ENCODE results near the gene UQCC2.

Gene UQCC2

DNA sequence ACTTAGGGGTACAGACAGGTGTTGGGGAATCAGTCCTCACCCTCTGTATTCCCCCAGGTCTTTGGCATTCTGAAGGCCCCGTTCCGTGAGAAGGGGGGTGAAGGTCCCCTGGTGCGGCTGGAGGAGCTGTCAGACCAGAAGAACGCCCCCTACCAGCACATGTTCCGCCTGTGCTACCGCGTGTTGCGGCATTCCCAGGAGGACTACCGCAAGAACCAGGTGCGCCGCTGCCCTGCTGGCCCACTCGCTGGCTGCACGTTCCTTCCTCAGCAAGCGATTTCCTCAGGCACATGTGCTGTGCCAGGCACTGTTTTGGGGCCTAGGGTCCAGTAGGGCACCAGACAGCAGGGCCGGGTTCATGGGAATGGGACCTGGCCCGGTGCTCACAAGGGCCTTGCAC, 44.4 kb downstream of the UQCC2 start:
- no peak overlapping the region for H3K4me3 ChIP-seq
- H3K27ac ChIP-seq: no peak overlapping the region

DNA sequence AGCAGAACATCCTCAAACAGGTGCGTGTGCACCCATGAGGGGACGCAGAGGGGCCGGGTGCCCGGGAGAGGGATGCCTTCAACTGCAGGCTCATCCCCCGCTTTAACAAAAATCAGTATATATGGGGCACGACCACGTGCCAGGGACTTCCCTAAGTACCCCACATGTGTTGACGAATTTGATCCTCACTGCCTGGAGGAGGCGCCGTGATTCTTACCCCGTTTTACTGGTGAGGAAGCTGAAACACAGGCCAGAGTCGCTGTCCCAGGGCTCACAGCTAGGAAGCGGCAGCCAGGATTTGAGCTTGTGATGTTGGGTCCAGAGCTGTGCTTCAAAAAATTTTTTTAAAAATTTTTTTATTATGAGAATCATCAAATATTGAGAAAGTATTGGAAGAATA, 45.5 kb downstream of the UQCC2 start:
- no peak overlapping the region for H3K4me3 ChIP-seq
- H3K27ac ChIP-seq: no peak overlapping the region

DNA sequence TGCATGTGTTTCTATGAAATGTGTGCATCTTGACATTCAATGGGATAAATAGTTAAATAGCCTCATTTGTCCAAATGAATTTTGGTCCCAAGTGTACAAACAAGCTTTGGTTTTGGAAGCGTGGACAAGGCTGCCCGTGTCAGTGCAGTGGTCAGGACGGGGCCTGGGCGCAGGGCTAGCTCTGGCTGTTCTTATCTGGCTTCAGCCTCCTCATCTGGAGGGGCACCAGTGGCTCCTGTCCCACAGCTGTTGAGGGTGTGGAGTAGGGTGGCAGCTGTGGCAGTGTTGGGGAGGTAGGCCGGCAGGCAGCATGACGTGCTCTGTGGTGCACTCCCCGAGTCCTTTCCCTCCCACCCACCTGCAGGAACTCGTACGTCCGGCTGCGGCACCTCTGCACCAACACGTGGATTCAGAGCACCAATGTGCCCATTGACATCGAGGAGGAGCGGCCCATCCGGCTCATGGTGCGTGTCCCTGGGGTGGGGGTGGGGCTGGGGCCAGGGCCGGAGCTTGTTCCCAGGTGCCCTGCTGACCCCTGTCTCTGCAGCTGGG, 46.9 kb downstream of the UQCC2 start:
- Histone ChIP-seq H3K4me3 (no peak overlapping the region), H3K27ac (no peak overlapping the region)

DNA sequence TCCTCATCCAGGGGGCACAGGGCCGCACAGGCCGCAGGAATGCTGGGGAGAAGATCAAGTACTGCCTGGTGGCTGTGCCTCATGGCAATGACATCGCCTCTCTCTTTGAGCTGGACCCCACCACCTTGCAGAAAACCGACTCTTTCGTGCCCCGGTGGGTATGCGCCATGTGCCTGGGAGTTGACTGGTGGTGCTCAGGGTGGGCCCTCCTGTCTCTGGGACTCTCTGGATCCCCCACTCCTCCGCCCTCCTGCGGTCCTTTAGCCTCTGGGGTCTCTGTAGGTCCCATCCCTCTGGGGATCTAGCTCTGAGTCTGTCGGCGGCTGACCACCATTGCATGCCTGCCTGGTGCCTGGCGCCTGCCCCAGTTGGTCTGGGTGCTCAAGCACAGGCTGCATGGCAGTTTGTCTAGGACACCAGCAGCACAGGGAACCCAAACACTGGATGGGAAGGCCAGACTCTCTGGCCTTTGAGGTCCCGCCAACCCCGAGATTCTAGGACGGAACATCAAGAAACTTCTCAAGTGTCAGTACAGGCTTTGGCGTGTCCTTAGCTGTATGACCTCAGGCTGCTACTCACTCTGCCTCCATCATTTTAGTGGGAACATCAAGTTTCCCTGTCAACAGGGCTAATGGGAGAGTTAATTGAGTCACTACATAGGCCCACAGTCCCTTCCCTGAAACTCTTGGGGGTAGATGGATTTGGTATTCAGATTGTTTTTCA, 47.6 kb downstream of the UQCC2 start:
- no peak overlapping the region for H3K27ac ChIP-seq
- no peak overlapping the region for H3K4me3 ChIP-seq

DNA sequence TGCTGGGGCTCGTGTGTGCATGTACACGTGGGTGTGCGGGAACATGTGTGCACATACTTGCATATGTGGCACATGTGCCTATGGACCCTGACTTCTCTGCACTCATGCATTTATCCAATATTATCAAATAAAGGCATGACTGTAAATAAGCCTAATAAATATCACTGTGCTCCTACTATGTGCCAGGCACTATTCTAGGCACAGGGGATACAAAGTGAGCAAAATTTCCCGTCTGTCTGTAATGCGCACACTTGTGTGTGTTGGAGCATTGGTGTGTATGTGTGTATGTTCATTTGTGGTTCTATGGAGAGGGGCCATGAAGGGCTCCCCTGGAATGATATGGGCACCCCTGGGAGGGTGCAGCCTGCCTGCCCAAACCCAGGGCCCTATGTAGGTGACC, 48.5 kb downstream of the UQCC2 start:
- Histone ChIP-seq H3K27ac (no peak overlapping the region), H3K4me3 (no peak overlapping the region)

DNA sequence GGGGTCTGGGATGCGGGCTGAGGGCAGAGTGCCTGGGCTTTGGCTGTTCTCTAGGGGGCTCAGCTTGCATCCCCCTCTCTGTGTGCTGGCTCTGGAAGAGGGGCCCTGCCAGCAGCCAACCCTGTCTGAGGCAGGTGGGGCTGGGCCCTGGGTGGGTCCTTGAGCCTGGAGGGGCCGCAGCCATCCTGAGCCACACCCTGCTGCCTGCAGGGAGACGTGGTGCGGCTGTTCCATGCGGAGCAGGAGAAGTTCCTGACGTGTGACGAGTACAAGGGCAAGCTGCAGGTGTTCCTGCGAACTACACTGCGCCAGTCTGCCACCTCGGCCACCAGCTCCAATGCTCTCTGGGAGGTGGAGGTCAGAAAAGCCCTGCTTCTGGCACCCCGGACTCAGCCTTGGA, 49.2 kb downstream of the UQCC2 start:
- Histone ChIP-seq H3K27ac (no peak overlapping the region), H3K4me3 (no peak overlapping the region)

DNA sequence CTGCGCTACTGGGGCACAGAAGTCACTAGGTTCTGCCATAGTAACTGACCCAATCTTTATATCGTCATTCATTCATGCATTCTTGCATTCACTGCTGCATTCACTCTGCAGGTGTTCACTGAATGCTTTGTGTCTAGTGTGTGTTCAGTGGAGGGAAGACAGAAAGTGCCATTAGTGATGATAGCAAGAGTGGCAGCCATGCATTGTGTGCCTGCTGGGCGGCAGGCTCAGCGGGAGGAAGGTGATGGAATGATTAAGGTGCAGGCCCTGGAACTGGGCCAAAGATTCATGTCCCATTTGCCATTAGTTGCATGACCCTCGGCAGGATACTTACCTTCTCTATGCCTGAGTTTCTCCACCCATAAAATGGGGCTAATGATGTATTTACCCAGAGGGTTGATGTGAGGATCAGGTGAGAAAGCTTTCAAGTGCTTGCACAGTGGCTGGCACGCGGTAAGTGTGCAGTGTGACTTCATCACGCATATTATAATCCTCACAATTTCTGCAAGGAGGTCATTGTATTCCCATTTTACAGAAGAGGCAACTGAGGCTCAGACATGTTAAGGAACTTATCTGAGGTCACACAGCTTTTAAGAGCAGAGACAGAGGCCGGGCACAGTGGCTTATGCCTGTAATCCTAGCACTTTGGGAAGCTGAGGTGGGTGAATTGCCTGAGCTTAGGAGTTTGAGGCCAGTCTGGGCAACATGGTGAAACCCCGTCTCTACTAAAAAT, 50.2 kb downstream of the UQCC2 start:
- H3K4me3 ChIP-seq: no peak overlapping the region
- no peak overlapping the region for H3K27ac ChIP-seq

DNA sequence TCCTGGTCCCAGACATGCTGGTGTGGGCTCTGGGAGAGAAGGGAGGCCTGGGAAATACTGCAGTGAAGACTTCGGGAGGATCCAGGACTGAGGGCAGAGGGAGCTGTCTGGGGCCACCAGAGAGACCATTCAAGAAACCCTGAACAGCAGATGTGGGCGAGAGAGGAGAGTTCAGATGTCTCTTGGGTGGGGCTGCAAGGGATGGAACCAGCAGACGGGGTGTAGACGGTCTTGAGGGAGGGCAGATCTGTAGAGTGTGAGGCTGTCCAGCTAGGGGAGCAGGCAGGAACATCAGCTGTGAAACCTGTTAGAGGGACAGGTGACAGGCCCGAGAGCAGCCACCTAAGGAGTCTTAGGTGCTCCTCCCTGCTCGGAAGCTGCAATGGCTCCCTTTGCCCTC, 51.5 kb downstream of the UQCC2 start:
- H3K27ac ChIP-seq: no peak overlapping the region

DNA sequence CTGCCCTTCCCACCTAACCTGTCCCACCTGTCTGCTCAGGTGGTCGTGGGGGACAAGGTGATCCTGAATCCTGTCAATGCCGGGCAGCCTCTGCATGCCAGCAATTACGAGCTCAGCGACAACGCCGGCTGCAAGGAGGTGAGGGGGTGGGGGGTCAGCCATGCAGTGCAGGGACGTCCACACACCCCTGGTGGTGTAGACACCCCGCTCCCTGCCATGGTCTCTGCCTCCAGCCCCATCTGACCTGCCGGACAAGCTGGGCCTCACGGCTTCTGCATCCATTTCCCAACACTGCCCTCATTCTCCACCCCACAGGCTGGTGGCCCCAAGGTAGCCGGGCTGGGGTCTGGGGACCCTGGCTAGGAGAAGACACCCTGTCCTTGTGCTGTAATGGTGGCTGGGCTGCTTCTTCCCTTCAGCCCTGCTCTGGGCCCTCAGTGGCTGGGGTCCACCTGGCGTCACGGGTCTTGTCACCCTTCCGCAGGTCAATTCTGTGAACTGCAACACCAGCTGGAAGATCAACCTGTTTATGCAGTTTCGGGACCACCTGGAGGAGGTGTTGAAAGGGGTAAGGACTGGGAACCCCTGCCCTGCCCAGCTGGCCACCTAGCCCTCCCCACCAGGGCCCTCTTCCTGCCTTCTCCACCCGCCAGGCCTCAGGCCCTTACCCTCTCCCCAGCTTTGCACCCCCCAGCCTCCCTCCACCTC, 52.4 kb downstream of the UQCC2 start:
- Histone ChIP-seq H3K27ac (no peak overlapping the region), H3K4me3 (no peak overlapping the region)

More for the DNA sequence above, 51.5 kb downstream of the UQCC2 start:
- no peak overlapping the region for H3K4me3 ChIP-seq

DNA sequence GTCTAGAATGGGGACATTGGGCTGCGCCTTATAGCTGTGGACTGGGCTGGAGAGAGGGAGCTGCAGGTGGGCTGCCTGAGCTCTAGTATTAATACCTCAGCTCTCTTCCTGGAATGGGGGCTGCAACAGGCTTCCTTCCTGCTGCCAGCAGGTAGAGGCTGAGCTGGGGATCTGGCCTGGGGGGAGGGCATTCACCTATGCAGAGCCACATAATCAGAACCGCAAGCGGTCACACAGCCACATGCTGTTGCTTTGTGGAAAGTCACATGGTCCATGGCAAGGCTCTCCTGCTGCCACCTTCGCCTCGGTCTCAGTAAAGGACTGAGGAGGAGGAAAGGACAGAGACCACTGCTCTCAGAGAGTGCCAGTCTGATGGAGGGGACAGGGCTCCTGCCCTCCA, 54.7 kb downstream of the UQCC2 start:
- H3K4me3 ChIP-seq: no peak overlapping the region
- H3K27ac ChIP-seq: no peak overlapping the region

DNA sequence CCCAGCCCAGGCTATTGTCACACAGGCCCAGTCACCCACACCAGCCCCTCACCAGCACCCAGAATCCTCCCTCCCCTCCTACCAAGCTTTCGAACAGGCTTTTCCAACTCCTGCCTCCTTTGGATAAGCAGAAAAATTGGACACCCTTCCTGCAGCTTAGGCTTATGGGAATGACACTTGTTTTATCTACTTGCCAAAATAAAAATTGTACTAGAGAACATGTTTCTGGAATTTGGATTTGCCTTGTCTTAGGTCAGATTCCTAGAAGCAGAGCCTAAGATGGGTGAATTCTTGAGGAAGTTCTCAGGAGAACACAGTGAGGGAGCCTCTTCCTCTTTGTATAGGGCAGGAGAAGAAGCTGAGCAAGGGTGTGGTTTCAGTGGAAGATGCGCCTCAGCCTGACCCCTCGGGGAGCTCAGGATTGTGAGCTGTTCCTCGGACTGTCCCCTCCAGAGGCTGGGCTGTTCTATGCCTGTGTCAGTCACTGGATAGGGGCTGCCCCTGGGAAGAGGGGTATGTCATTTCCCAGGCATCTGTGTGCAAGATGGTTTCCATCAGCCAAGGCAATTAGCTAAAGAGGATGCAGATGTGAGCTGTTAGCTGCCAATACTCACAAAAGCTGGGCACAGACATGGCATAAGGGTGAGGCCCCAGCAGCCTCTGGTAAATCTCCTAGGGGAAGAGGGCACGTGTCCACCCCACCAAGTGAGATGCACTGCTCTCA, 56.5 kb downstream of the UQCC2 start:
- H3K27ac ChIP-seq: no peak overlapping the region
- no peak overlapping the region for H3K4me3 ChIP-seq

DNA sequence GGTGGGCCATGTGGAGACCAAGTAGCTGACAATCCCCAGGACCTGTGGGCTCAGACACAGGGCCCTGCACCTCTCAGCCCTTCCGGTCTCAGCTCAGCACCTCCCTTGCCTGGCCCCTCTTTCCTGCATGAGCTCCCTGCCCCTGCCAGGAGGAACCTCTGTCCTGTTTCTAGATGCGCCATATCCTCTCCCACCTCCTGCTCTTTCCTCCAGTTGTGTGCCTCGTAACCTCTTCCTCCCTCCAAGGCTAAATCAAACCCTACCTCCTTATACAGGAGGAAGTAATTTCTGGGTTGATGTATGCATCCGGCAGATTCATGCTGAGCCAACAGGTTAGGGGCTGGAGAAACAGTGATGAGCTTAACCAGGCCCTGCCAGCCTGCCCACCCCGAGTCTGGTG, 59.5 kb downstream of the UQCC2 start:
- Histone ChIP-seq H3K4me3 (no peak overlapping the region), H3K27ac (no peak overlapping the region)

DNA sequence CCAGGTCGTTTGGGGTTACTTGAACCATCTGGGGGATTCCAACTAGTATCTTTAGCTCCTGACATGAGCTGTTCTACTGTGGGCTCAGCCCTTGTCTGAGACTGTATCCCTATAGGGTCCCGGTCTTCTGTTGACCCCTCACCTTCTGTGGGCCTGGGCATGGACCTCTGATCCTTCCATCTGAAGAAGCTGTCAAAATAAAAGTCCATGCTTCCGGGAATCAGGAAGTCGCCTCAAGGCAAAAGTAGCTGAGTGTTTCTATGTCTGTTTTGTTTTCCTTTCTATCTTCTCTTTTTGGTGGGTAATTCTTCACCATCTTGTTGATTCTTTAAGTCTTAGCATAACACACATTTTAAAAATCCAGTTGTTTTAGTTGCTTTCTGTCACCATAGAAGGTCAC, 60.1 kb downstream of the UQCC2 start:
- peak overlapping the region in 1 of 21 experiments; percentile 22 for H3K27ac ChIP-seq
- H3K4me3 ChIP-seq: no peak overlapping the region

Data from skin epidermis (tissue), 12 donors.